GM18858 (cell line): ENCODE measurements around the gene OTOA.
"Not testable (repeated sequence)": the region's sequence is repeated elsewhere in the genome, so short reads cannot be mapped to it uniquely, and the experiment has no call there.

Source experiments
- ATAC-seq: cut with Tn5 transposase; IDR thresholded peaks from one replicate; pipeline ENCODE4 v1.9.1; 2021; ENCODE audit not compliant: unreplicated experiment

The OTOA gene

DNA sequence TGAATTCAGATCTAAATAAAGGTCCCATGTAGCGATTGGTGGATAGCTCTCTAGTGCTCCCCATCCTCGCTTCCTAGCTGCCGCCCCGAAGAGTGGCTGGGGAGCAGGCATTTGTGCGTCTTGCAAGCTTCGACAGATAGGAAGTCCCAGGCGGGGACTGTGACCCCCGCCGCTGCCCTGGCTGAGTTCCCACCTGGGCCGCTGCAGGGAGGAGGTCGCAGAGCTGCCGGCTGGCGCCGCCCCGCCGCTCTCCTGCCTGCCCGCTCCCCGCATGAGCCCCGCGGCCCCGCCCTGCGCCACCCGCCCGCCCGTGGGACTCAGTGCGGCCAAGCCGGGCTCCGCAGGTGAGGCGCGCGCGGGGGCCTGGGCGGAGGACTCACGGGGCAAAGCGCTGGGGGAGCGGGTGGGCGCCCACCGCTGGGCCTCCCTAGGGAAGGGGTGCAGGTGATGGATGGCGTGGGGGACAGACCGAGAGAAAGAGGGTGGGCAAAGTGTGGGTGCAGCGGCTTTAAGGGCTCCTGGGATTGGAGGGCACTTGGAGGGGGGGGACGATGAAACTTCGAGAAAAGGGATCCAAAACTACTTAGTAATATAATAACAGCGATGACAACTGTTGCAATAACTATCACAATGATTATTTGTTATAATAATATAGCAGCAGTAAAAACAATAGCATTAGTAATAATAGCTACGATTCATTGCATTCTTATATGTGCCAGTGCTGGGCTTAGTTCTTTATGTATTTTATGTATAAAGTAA, at the start of gene OTOA:
TSS of gene OTOA (plus strand) at position 80 of the 759 bp plus-strand sequence. CDS start 14,547 bp downstream, outside the sequence.
- ATAC-seq = no peak

DNA sequence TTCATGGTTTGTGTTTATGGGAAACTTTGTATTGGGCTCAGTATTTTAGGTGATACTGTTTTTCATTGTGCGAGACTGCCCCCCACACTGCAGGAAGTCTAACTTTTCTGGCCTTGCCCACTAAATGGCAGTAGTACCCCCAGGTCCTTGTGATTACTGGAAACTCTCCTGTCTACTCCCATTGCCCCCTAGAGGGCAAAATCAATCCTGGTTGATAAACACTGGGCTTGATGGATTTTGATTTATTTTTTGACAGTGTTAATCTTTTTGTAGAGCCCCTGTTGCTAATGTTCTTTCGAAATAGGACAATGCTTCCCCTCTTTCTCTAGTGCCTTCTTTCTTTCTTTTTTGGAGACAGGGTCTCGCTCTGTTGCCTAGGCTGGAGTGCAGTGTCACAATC, 48.9 kb upstream of the OTOA start:
- no peak for ATAC-seq

DNA sequence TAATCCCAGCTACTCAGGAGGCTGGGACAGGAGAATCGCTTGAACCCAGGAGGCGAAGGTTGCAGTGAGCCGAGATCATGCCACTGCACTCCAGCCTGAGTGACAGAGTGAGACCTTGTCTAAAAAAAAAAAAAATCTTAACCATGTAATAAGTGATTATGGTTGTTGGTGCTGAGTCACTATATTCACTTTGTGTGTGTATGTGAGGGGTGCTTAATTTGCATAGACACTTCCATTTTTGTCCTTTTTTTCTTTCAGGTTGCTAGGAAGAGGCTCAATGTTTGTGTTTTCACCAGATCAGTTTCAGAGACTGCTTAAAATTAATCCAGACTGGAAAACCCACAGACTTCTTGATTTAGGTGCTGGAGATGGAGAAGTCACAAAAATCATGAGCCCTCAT, 46.2 kb upstream of the OTOA start:
- no peak for ATAC-seq

DNA sequence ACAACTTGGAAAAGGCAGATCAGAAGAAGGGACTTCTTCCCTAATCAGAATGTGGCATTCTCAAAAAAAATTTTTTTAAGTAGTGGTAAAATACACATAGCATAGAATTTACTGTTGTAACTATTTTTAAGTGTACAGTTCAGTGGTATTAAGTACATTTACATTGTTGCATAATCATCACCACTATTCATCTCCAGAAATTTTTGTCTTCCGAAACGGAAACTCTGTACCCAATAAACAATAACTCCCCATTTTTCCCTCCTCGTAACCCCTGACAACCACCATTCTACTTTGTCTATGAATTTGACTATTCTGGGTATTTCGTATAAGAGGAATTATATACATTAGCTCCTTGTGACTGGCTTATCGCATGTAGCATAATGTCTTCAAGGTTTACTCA, 45.5 kb upstream of the OTOA start:
- ATAC-seq = no peak

DNA sequence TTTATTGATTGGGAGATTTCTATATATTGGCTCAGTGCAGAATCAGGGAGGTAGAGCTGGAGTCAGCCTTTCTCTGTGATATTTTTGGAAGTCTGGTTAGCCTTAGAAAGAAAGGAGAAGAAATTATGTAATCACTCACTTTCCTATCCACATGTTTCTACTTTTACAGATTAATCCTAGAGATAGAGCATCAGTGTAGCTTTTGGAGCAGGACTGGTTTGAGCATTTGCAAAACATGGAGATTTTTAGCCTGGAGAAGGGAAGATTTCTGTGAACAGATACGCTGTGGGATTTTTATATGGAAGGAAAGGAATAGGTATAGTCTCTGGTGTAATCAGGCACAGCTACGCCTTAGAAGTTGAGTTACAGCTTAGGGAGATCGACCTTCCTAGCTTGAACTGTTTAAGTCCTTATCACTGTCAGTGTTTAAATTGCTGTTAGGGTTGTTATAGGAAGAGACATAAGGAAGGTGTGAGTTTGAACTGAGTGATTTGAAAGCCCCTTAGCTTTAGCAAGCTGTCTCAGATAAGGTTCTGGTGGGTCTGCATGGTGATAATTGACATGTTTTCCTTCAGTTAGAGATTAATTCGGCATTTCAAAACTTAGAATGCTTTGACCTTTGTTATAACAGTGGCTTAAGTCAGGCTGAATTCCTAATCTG, 43.9 kb upstream of the OTOA start:
- ATAC-seq = no peak

DNA sequence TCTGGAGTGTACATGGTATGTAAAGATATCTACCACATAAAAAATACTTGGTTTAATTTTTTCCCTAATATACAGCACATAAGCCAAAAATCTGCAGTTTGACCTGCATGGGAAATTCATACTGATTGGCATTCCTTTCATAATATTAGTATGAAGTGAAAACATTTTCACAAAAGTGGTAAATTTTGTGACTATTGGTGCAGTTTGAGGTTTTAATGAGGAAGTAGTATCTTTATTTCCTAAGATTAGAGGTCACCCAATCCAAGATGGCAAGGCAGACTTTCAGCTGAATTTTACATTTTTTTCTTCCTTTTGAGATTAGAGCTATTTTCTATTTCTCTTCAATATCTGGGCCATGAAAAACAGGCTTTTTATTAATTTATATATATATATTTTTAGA, 43.2 kb upstream of the OTOA start:
- no peak for ATAC-seq

DNA sequence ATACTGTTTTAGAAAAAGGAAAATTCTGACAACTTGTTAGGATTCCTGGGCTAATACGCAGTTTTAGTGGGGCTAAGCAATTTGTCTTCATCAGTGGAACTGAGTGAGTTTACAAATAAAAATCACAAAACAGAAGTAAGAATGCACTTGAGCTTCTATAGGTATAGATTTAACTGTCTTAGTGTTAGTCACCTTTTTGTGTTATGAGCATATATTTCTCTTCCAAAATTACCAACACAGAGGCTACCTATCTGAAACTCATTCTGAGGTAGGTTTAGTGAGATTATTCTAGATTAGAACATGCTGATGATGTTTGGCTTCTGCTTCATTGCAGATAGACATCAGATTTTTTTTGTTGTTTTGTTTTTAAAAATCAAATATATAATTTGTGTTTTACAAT, 41.2 kb upstream of the OTOA start:
- ATAC-seq = no peak

DNA sequence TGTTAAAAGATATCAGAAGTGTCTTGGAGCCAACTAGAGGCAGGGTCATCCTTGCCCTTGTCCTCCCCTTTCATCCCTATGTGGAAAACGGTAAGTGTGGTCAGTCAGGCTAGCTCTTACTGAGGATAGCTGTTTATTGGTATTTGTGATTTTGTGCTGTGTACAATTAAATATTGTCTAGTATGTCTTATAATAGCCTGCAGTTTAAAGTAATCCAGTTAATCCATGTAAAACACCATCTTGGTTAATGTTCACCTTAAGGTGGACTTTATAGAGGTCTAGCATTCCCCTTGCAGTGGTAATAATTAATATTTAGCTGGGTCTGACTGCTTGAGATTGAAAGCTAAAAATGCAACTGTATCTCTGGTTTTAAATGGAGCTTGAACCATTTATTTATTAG, 38.7 kb upstream of the OTOA start:
- no peak for ATAC-seq

DNA sequence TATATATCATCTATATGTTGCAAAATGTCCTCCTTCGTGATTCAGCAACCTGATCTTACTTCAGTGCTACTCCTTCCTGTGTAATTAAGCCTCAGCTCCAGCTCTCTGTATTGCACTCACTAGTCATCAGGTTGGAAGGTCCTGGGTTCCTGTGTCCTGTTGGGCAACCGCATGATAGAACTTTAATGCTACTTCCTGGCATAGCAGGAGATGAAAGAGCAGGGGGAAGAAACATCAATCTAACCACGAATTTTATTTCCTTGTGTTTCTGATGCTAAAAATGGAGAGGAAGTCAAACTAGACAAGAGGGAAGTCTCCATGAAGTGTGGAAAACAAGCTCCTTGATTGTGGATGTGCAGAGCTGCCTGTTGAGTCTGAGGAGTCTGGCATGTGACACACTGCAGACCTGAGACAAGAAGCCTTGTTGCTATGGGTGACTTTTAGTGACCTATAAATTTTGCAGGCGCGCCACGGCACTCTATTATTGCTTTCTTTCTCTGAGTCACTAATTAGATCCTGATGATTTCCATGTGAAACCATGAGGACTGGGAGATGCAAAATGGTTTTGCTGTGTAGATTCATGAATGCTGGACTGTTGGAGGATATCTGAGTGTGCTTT, 37.0 kb upstream of the OTOA start:
- no peak for ATAC-seq

DNA sequence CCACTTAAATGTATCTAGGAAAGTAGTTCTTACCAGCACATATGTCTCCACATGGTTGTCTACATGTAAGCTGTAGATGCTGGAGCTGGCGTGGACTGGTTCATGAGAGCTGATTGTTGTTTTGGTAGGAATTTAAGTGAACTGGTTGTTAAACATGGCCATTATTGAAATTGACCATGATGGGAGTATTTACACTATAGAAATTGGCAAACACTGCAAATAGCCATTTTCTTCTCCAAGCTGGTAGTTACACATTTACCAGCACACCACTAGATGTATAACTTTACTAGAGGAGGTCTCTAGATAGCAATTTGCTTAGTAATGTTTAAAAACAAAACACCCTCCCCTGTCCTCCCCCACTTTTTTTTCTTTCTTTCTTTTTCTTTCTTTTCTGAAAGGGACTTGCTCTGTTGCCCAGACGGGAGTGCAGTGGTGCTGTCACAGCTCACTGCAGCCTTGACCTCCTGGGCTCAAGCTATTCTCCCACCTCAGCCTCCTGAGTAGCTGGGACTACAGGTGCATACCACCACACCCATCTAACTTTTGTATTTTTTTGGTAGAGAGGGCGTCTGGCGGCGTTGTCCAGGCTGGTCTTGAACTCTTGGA, 35.5 kb upstream of the OTOA start:
- ATAC-seq = no peak

DNA sequence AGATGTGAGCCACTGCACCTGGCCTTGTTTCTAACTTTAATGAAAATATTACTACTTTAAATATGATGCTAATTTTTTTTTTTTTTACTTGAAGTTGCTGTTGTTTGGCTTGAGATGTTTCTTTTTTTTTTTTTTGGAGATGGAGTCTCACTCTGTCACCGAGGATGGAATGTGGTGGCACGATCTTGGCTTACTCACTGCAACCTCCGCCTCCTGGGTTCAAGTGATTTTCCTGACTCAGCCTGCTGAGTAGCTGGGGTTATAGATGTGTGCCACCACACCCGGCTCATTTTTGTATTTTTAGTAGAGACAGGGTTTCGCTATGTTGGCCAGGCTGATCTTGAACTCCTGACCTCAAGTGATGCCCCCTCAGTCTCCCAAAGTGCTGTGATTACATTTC, 35.0 kb upstream of the OTOA start:
- no peak for ATAC-seq

DNA sequence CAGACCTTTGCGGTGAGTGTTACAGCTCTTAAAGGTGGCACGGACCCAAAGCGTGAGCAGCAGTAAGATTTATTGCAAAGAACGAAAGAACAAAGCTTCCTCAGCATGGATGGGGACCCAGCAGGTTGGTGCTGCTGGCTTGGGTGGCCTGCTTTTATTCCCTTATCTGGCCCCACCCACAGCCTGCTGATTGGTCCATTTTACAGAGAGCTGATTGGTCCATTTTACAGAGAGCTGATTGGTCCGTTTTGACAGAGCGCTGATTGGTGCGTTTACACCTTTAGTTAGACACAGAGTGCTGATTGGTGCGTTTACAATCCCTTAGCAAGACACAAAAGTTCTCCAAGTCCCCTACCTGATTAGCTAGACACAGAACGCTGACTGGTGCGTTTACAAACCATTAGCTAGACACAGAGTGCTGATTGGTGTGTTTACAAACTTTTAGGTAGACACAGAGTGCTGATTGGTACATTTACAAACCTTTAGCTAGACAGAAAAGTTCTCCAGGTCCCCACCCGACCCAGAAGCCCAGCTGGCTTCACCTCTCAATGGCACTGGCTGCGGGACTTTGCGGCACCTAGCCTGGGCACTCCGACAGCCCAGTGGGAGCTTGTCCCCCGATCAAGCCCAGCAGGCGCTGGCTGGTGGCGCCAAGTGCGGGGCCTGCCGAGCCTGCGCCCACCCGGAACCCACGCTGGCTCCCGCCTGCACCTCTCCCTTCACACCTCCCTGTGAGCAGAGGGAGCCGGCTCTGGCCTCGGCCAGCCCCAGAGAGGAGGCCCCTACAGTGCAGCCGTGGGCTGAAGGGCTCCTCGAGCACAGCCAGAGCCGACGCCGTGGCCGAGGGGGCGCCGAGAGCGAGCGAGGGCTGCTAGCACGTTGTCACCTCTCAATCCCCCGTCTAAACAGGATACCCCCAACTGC, 33.9 kb upstream of the OTOA start:
- ATAC-seq = not testable (repeated sequence)

DNA sequence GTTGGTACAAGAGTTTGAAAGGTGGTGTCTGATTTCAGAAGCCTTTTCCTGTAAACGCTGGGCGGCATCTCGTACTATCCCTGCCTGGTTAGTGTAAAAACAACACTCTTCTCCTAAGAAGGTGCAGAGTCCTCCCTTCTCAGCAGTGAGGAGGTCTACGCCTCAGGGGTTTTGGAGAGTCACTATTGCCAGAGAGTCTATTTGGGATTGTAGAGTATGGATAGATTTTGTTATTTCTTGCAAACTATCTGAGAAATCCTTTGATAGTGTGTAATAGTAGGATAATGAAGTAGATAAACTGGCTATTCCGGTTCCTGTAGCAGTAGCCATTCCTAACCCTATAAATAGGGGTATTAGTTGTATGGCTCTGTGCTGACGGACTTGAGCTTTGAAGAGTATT, 32.9 kb upstream of the OTOA start:
- ATAC-seq = not testable (repeated sequence)

DNA sequence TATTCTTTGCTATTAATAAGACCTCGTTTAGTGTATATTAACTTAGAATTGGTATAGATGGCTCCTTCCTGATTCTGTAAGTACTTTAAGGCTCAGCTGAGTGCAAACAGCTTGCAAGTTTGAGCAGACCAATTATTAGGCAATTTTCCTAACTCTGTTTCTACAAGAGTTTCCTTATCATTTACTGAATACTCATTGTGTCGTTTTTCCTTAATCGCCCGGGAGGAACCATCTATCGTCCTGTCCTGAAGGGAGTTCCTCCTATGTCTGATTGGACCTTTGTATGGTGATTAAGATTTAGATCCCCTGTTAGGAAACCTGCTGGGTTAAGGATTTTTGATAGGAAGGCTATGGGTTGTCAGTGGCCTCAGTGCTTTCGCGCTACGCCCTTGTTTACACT, 32.4 kb upstream of the OTOA start:
- not testable (repeated sequence) for ATAC-seq

DNA sequence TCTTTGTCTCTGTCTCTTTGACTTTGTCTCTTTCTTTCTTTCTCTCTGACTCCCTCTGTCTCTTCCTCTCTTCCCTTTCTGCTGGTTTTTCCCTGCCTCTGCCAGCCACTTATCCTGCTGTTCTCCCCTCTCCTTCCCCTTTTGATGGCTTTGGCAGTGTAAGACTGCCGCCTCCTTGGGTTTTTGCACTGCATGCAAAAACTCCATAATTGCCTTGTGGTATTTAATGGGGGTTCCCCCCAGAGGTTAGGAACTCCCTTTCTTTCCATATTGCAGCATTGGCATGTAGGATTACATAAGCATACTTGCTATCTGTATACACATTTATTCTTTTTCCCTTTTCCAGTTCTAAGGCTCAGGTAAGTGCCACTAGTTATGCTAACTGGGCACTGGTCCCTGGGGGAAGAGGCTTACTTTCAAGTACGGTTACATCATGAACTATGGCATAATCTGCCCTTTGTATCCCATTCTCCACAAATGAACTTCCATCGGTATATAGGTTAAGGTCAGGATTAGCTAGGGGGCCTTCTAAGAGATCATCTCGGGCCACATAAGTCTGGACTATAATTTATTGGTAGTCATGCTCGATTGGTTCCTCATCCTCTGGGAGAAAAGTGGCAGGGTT, 31.7 kb upstream of the OTOA start:
- ATAC-seq = not testable (repeated sequence)

DNA sequence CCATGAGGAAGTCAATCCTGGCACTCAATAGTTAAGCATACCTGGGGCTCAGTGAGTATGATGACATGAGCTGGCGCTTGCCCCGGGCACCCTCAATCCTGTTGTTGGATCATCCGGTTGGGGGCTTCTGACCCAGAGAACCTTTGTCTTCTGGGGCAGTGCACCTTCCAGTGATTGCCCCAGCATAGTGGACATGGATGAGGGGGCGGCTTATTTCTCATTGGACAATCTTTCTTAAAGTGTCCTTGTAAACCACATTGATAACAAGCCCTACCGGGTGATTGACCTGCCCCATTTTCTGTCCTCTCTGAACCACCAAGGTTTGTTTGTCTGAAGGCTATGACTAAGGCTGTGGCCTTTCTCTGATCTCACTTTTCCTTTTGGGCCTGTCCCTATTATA, 29.6 kb upstream of the OTOA start:
- ATAC-seq = no peak

DNA sequence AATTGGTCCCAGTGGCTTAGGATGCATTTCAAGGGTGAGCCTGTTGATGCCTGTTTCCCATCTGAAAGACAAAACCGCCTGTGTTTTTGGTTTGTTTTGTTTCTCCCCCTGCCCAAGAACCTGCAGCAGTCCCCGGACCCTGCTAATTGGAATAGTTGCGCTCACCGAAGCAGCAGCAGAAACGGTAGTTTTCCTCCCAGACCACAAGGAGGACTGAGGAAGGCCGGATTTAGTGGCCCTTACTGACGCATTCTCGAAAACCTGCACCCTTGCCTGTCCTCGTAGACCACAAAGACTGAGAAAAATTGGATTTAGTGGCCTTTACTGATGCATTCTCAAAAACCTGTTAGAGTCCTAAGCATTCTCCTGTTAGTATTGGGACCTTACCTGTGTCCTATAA, 28.1 kb upstream of the OTOA start:
- ATAC-seq = not testable (repeated sequence)

DNA sequence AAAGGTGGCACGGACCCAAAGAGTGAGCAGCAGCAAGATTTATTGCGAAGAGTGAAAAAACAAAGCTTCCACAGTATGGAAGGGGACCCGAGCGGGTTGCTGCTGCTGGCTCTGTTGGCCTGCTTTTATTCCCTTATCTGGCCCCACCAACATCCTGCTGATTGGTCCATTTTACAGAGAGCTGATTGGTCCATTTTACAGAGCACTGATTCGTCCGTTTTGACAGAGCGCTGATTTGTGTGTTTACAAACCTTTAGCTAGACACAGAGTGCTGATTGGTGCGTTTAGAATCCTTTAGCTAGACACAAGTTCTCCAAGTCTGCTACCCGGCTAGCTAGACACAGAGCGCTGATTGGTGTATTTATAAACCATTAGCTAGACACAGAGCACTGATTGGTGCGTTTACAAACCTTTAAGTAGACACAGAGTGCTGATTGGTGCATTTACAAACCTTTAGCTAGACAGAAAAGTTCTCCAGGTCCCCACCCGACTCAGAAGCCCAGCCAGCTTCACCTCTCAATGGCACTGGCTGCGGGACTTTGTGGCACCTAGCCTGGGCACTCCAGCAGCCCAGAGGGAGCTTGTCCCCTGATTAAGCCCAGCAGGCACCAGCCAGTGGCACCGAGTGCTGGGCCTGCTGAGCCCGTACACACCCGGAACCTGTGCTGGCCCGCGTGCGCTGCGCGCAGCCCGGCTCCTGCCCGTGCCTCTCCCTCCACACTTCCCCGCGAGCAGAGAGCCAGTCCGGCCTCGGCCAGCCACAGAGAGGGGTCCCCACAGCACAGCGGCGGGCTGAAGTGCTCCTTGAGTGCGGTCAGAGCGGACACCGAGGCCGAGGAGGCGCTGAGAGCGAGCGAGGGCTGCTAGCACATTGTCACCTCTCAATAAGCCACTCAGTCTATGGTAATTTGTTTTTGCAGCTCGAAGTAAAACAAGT, 26.5 kb upstream of the OTOA start:
- no peak for ATAC-seq

DNA sequence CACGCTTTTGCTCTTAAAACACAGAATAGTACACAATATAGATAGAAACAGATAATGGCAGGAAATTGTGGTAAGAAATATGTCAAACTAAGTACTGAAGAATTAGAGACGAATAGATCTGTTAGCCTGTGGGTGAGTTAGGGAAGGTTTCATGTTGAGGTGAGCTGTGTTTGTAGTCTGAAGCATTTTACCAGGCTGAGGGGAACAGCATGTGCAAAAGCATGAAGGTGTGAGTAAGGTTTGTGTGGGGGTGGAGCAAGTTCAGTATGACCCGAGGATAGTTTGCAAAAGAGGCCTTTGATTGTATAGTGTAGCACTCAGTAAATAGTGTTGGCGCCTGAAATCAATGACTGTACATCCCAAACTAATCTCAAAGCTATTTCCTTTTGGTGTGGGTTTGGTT, 25.2 kb upstream of the OTOA start:
- ATAC-seq = no peak
